ENCODE results near the gene TIMM44.
A peak's percentile ranks its signal among the peaks of the same experiment; 100 is the strongest.

TIMM44 gene

GRCh38 chr19:7912144-7912696 lies 31.2 kb downstream of the TIMM44 start:
- no peak for DNase-seq

DNA sequence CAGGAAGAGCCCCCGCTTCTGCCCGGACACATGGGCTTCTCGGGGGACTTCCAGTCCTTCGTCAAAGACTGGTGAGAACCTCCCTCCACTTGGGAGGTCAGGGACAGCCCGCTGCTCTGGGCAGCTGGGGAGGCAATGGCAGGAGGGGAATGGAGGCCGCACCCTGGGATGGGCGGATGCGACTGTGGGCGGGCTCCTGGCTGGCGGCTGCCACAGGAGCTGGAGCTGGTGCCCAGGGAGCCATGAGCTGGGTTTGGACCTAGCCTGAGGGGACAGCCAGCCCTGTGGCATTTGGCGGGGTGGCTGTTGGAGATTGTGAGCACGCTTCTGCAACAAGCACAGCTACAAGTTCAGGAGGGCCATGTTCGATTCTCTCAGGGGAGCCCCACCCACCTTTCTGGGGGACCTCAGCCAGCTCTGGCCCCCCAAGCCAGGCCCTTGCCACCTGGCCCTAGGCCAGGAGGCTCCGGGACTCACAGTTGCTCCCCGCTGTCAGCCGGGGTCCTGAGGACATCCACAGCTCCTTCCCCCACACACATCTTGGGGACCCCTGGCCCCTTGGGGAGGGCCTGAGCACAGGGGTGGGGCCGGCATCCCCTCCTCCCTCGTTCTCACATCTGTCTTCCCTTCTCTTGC lies 31.8 kb downstream of the TIMM44 start:
- DNase-seq: no peak

- DNase-seq: no peak
These were observed 32.9 kb downstream of the TIMM44 start for GRCh38 chr19:7910321-7911161.

- DNase-seq: no peak
These were observed 33.9 kb downstream of the TIMM44 start for GRCh38 chr19:7909471-7910067.

DNA sequence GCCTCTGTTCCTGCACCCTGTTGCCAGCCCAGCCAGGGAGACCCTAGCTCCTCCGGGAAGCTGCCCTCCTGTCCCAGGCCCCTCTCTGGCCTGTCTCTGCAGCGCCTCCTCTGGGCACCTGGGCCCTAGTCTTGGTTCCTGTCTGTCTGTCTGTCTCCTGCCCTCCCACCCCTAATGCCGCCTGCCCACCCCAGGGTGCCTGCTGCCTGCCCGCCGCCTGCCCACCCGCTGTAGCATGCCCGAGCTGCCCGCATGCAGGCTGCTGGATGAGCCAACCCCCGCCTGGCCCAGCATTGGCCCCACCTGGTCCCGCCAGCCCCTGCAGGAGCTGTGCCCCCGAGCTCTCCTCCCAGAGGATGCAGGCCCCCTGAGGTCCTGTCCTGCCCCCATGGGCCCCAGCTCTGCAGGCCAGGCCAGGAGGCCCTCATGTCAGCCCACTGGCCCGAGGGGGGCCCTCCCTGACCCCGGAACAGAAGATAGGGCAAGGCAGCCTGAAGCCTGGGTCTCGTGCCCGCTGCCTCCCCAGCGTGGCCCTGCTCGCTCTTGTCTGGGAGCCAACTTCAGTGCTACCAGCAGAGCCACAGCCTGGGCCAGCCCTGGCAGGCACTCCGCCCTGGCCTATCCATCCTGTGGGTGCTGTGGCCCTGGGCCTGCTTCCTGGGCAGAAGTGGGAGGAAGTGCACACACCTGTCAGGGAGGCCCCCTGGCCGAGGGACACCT lies 34.6 kb downstream of the TIMM44 start:
- DNase-seq: no peak

- DNase-seq: no peak
These were observed 35.3 kb downstream of the TIMM44 start for GRCh38 chr19:7908078-7908699.

DNA sequence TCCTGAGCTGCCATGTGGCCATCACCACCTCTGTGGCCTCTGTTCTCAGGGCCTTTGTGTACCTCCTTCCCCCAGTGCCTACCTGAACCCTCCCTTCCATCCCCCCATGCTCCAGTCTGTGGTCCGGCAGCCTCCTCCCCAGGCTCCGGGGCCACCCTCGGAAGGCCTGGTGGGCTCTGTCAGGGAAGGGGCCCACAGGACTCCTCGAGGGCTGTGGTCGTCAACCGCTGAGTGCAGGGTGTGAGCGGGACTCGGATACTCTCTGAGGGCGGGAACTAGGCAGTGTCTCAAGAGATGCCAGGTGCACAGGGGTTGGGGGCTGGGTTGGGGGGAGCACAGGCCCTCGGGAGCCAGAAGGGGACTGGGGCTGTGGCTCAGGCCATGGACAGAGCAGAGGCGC lies 35.9 kb downstream of the TIMM44 start:
- no peak for DNase-seq

DNA sequence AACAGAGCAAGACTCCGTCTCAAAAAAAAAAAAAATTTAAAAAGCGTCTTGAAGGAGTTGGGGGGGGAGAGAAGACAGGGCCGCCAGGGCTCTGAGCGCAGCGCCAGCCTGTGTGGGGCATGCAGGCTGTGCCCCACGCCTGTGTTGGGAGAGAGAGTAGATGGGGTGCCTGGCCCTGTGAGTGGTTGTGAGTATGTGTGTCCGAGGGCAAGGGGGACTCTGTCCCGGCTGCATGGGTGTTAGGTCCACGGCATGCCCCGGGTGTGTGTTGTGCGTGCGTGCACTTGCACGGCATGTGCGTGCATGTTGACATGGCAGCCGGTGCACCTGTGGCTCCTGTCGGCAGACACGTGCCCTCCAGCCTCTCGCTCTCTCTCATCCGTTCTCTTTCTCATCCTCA lies 36.3 kb downstream of the TIMM44 start:
- DNase-seq: no peak

- no peak for DNase-seq
These were observed 37.6 kb downstream of the TIMM44 start for GRCh38 chr19:7905859-7906258.

DNA sequence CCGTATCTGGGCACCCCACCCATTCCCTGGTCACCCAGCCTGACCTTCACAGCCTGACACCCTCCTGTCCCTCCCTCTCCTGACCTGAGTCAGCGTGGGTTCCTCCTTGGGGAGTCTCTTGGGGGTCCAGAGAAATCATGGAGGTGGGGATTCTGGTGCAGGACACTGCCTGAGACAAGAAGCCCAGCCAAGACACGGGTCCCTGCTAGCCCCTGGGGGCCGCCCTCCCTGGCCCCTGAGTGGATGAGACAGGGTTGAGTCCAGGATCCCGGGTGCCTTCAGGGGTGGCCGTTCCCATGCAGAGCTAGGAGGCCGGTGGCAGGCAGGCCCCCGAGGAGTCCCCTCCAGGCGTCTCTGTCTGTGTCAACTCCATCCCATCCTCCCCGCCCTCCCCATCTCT lies 38.2 kb downstream of the TIMM44 start:
- no peak for DNase-seq

DNA sequence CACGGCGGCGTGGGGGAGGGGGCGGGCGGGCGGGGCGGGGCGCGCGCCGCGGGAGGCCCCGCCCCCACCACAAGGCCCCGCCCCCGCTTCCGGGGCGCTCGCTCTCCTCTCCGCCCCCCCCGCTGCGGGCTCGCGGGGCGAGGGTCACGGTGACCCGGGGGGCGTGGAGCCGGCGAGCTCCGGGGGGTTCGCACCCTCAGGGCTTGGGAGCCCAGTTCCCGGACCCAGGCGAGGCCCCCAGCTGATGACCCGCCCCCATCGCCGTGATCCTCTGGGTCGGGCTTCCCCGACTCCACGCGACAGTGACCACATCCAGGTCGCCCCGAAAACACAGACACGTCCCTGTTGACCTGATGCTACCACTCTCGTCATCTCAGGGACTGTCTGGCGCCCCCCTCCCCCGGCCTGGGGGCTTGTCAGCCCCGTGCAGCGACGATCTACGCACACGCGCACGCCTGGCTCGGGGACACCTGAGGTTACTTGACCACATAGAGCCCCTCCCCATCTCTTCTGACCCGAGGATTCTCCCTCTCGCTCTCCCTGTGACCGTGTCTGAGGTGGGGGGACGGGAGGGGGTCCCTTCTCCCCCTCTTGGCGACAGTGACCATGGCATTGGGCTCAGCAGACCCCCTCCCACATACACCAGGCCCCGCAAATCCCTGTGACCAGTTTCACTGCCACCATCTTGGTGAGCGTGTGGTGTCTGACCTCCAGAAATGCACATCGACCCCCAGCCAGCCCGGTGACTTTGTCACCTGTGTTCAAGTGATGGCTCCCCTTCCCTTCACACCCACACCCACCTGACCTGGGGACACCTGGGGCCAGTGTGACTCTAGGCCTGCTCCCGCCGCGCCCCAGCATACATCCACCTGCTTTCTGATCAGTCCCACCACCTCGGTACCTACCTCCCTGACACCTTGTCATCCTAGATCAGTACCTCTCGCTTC lies 39.1 kb downstream of the TIMM44 start:
- peak; percentile 68 for DNase-seq

DNA sequence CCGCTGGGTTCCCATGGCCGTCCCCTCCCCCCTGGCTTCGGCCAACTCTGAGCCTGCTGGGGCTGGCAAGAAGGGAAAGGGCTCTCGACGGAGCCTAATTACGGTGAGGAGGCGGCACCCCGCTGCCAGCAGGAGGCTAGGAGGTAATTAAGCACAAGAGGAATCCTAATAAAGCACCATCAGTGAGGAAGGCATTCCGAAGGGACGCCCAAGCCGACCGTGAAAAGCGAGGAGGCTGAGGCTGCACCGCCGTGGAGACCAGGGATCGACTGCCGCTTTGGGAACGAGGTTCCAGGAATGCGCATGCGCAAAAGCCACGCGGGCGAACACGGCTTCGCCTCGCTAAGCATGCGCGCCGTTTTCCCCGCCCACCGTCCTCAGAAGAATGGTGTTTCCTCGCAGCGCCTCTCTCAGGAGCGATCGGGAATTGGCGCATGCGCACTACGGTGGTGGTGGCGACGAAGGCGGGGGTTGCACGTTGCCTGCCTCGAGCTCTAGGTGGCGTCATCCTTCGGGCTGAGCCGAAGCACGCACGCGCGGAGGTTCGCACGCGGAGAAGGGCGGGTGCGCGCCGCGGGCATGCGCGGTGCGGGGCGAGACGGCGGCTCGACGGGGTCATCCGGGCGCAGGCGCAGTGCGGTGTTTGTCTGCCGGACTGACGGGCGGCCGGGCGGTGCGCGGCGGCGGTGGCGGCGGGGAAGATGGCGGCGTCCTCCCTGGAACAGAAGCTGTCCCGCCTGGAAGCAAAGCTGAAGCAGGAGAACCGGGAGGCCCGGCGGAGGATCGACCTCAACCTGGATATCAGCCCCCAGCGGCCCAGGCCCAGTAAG lies 40.0 kb downstream of the TIMM44 start, which contains the start of gene MAP2K7:
Gene MAP2K7 (plus strand): TSS at position 634 of the 830 bp plus-strand sequence. CDS start 68 bp downstream, at position 702.
- peak; percentile 100 for DNase-seq

DNA sequence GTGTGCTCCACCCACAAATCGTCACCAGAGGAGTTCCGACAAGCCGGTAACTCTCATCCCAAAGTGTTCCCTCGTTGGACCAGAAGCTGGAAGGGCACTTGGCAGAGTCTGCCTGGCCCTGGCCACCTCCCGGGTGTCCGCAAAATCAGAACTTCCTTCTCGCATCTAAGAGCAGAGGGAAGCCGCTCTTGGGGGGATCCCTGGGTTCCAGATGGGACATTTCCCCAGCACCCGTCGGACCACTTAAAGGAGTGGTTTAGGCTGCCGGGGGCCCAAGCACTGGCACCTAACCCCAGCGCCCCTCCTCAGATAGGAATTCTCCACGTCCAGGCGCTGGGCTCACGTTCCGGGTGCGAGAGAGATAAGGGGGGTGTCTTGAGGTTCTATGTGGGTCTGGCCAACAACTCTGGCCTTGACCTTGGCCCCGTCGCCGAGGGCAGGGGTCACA lies 40.6 kb downstream of the TIMM44 start:
- no peak for DNase-seq

DNA sequence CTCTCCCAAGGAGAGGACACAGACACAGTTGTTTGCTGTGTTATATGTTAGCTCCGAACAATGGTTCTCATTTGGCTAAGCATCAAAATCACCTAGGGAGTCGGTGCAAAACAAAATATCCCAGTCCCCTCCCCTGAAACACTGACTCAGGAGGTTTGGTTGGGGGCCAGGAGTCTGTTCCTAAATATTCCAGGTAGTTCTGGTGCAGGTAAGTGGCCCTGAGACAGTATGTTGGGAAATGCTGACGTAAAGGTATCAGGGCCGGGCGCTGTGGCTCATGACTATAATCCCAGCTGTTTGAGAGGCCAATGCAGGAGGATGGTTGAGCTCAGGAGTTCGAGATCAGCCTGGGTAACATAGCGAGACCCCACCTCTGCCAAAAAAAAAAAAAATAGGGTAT lies 42.1 kb downstream of the TIMM44 start:
- DNase-seq: no peak

GRCh38 chr19:7900931-7901330 lies 42.5 kb downstream of the TIMM44 start:
- no peak for DNase-seq

DNA sequence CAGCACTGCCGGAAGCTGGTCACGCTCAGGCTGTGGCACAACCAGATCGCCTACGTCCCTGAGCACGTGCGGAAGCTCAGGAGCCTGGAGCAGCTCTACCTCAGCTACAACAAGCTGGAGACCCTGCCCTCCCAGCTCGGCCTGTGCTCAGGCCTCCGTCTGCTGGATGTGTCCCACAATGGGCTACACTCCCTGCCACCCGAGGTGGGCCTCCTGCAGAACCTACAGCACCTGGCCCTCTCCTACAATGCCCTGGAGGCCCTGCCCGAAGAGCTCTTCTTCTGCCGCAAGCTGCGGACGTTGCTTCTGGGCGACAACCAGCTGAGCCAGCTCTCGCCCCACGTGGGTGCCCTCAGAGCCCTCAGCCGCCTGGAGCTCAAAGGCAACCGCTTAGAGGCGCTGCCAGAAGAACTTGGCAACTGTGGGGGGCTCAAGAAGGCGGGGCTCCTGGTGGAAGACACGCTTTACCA lies 43.0 kb downstream of the TIMM44 start:
- no peak for DNase-seq

GRCh38 chr19:7899751-7900378 lies 43.6 kb downstream of the TIMM44 start:
- DNase-seq: no peak

DNA sequence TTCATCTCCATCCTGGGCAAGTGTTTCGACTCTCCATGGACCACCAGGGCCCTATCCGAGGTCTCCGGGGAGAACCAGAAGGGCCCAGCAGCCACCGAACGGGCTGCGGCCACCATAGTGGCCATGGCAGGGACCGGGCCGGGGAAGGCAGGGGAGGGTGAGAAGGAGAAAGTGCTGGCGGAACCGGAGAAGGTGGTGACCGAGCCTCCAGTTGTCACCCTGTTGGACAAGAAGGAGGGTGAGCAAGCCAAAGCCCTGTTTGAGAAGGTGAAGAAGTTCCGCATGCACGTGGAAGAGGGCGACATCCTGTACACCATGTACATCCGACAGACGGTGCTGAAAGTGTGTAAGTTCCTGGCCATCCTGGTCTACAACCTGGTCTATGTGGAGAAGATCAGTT lies 44.5 kb downstream of the TIMM44 start:
- DNase-seq: no peak

GRCh38 chr19:7897292-7897691 lies 46.2 kb downstream of the TIMM44 start:
- DNase-seq: no peak

- DNase-seq: no peak
These were observed 47.9 kb downstream of the TIMM44 start for GRCh38 chr19:7895565-7895964.

Data from stimulated activated CD4-positive, alpha-beta T cell treated with anti-CD3 and anti-CD28 coated beads, Interleukin-15, amount 100 ng/mL, for 24 hours (primary cell).